Left forelimb (tissue), 1 donor: ENCODE results near the gene AADACL3.

Experiments used
- DNase-seq: peaks from one replicate; pipeline ENCODE4 v3.0.0-alpha.2; 2018; ENCODE audit warnings: low spot score

Gene AADACL3

DNA sequence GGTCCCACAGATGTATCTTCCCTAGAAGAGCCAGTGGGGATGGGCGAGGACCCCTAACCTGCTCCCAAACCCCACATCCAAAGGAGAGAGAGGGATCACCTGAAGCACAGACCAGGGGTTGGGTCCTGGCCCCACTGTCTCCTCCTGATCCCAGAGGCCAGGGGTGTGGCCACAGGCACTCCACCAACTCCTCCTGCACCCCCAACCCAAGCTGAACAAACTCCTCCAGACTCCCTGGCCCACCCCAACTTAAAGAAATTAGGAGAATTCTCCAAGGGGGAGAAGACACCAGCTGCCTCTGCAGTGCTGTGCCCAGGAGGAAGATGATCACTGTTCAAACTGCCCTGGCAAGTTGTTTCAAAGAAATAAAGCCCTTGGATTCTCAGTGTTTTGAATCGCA lies 53.1 kb downstream of the AADACL3 start:
- DNase-seq: no peak

- DNase-seq: no peak
Observed at GRCh38 chr1:12769976-12770505, 54.1 kb downstream of the AADACL3 start.

DNA sequence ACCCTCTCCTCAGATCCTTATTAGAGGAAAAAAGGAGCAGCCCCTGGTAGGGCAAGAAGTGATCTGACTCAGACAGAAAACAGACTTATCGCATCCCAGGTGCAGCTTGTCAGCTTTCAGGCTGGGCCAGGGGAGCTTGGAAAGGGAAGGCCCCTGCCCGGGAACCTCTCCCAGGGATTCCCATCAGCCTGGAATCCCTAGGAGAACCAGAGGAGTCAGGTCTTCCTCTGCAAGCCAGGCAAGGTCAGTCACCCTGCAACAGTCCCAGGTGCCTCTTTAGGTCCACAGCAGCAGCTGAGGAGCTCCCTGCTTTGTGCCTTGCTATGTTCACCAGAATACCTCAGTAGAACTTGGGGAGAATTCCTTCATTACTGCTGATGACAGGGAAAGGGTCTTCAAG lies 54.7 kb downstream of the AADACL3 start:
- DNase-seq: no peak

DNA sequence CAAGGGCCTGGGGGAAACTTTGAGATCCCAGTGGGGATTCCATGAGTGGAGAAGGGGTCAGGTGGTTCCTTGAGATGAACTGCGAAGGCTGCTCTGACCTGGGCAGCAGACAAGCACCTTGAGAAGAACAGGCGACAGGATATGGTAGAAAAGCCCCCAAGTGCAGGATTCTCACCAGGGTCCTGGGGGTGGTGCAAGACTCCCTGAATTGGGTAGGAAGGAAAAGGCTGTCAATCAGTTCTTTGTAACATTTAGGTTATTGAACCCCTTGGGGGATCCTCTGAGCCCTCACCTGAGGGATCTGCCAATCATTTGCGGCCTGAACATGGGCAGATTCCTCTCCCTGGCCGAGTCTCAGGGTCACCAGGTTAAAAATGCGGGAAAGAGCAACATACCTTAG lies 55.3 kb downstream of the AADACL3 start:
- no peak for DNase-seq

GRCh38 chr1:12772520-12772919 lies 56.6 kb downstream of the AADACL3 start:
- DNase-seq: no peak

DNA sequence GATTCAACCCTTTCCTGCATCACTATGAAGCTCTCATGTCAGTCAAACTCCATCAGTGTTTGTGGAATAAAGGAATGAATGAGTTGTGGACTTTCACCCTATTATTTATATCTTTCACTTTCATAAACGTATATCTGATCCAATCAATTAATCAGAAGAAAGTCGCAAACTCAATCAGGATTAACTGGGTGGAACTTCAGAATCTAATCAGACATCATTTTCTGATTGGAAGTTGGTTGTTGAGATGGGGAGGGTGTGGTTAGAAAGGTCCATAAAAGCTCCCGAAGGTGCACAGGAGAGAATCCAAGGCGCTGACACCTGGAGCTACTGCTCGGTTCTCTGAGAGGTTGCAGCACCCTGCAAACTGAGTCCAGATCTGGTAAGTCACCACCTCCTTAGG lies 57.5 kb downstream of the AADACL3 start, which contains the start of gene PRAMEF12:
Gene PRAMEF12 (plus strand): TSS at position 301 of the 400 bp plus-strand sequence. CDS start 1,130 bp downstream, outside the sequence.
- DNase-seq: no peak

DNA sequence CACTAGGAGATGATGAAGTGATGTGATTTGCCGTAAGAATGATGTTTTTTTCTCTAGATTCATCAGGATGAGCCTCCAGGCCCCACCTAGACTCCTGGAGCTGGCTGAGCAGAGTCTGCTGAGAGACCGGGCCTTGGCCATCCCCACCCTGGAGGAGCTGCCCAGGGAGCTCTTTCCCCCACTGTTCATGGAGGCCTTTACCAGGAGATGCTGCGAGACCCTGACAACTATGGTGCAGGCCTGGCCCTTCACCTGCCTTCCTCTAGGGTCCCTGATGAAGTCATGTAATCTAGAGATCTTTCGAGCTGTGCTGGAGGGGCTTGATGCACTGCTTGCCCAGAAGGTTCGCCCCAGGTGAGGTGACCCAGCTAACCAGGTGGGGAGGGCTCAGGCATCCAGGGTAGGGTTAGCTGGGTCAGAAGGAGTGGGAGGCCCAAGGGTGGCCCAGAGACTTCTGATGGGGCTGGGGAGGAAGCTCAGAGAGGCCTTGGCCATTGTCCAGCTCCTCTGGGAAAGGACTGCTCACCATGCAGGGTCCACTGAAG lies 59.0 kb downstream of the AADACL3 start:
- no peak for DNase-seq

GRCh38 chr1:12775443-12775842 lies 59.5 kb downstream of the AADACL3 start:
- DNase-seq: no peak

GRCh38 chr1:12776801-12777557 lies 61.1 kb downstream of the AADACL3 start:
- no peak for DNase-seq
